Spleen (tissue), 11 donors: ENCODE results near the gene PRR30. TPM values are rescaled to one million over a fixed set of nuclear protein-coding genes. Genes with fewer than 3 reads are reported as not detected.

Source experiments
- DNase-seq: peaks from one replicate; pipeline ENCODE4 v3.0.0-alpha.2; 2020
- H3K27ac ChIP-seq, 8 donors: fragments of 200-600 bp; sonication (generic) in 7 of 8; 1 replicate in 4 of 8; 2 replicates in 4 of 8; pipeline versions ENCODE4 v1.5.0 to v1.8.0; 2016 to 2021; ENCODE audit warnings: inconsistent platforms in 4 of 8, mild to moderate bottlenecking in 4 of 8, moderate library complexity in 1 of 8
- H3K27me3 ChIP-seq, 7 donors: fragments of 200-600 bp; sonication (generic) in 6 of 7; replicated peaks in 1 of 7; 1 replicate in 4 of 7; 2 replicates in 3 of 7; pipeline versions ENCODE4 v1.5.0 to v1.8.0; 2016 to 2021; ENCODE audit warnings: inconsistent platforms in 3 of 7, mild to moderate bottlenecking in 1 of 7
- H3K36me3 ChIP-seq, 6 donors: fragments of 200-600 bp; sonication (generic) in 5 of 6; 1 replicate in 4 of 6; 2 replicates in 2 of 6; pipeline versions ENCODE4 v1.5.0 to v1.8.0; 2016 to 2021; ENCODE audit warnings: inconsistent platforms in 2 of 6
- H3K4me1 ChIP-seq, 6 donors: fragments of 200-600 bp; sonication (generic) in 5 of 6; 1 replicate in 3 of 6; 2 replicates in 3 of 6; pipeline versions ENCODE4 v1.5.0 to v1.8.0; 2016 to 2021; ENCODE audit warnings: inconsistent platforms in 3 of 6
- H3K4me3 ChIP-seq, 8 donors: fragments of 200-600 bp; sonication (generic) in 7 of 8; 1 replicate in 4 of 8; 2 replicates in 4 of 8; pipeline versions ENCODE4 v1.5.0 to v1.8.0; 2016 to 2021; ENCODE audit warnings: inconsistent platforms in 4 of 8, mild to moderate bottlenecking in 4 of 8, moderate library complexity in 2 of 8
- H3K9me3 ChIP-seq, 8 donors: fragments of 200-600 bp; sonication (generic) in 7 of 8; 1 replicate in 4 of 8; 2 replicates in 4 of 8; pipeline versions ENCODE4 v1.5.0 to v1.8.0; 2016 to 2021; ENCODE audit warnings: inconsistent platforms in 4 of 8
- CTCF ChIP-seq, 11 experiments: fragments of 200-600 bp in 7 of 11; fragments of 450-650 bp in 4 of 11; sonication (generic) in 4 of 11; IDR thresholded peaks in 8 of 11; conservative IDR thresholded peaks in 3 of 11; 1 replicate in 7 of 11; 2 replicates in 4 of 11; pipeline versions ENCODE4 v1.4.0 to v1.8.0; 2016 to 2021; ENCODE audit warnings: antibody characterized with exemption in 11 of 11, inconsistent platforms in 4 of 11, mild to moderate bottlenecking in 1 of 11
- POLR2A ChIP-seq, 3 donors: fragments of 450-650 bp; IDR thresholded peaks; one replicate each; pipeline ENCODE4 v1.5.1; 2017; ENCODE audit warnings: antibody characterized with exemption in 3 of 3, mild to moderate bottlenecking in 1 of 3
- POLR2AphosphoS5 ChIP-seq, 3 donors: sonication (generic); formaldehyde crosslinking; IDR thresholded peaks; one replicate each; pipeline ENCODE4 v1.5.1; 2017; ENCODE audit warnings: antibody characterized with exemption in 3 of 3
- WGBS, 5 donors: extraction: QIAGEN DNeasy Blood & Tissue Kit in 3 of 5; methylation state at CpG; one replicate each; pipeline versions ENCODE4 v1.1.5 to v1.1.7; 2013 to 2018; 5-methylcytosine and 5-hydroxymethylcytosine counted together
- intact Hi-C: fragments of 100-400 bp; cut with DNase I; formaldehyde crosslinking; loops from one replicate; pipeline ENCODE4 v1.15.0; 2023; ENCODE audit warnings: low total_unique reads
- polyA plus RNA-seq, 3 donors: library from polyadenylated mRNA; stranded (reverse); fragments of 200-250 nt; gene quantifications; one replicate each; pipeline ENCODE4 v1.2.1, GENCODE V29; 2013
- total RNA-seq, 7 donors: library from RNA; depleted of rRNA in 3 of 7; stranded (reverse); fragments of >200 nt in 3 of 7; fragmentation: NEBNext Ultra II Directional in 4 of 7; extraction: Animal tissue kit (Norgen Biotek cat#: 25700) in 4 of 7; gene quantifications; one replicate each; pipeline versions ENCODE4 v1.1.0 to v1.2.1, GENCODE V29; 2016 to 2021
- donor health status: healthy with polysubstance abuse.
- donor health status: DM: no; HTN: no; CAD: no; lungs with moderate emphysema.
- donor health status: DM: no; HTN: no; CAD: no.
- donor health status: Bipolar disorder and iron deficiency.
- donor health status: healthy.
- donor health status: DM: no; HTN: no; CAD: no.
- donor health status: DM: yes; HTN: yes; CAD: no.

Gene PRR30
- total and polyA plus RNA-seq, 10 donors = not detected

- Histone ChIP-seq H3K27me3 (peaks cover 0 to 38% (median 9%) of the 10 kb centered on the region in 7 donors), H3K9me3 (no peaks in the 10 kb centered on the region), H3K4me3 (no peak overlapping the region), H3K4me1 (peaks cover 0 to 8% (median under 1%) of the 10 kb centered on the region in 6 donors), H3K36me3 (no peaks in the 10 kb centered on the region), H3K27ac (no peak overlapping the region)
- no peak for DNase-seq
- intact Hi-C loops = no loop called here
- TF ChIP-seq POLR2A (IDR thresholded peaks at IDR 0.05) (no peak), CTCF (IDR thresholded peaks at IDR 0.05 in 8 of 11, conservative IDR thresholded peaks at IDR 0.05 in 3 of 11) (no peak), POLR2AphosphoS5 (IDR thresholded peaks at IDR 0.05) (no peak)
- 67 to 73% (median 69%) methylated on average over 8 of the region's 8 CpGs for WGBS, 5 donors
These were observed 36.1 kb upstream of the PRR30 start for GRCh38 chr2:27175330-27175729.

- Histone ChIP-seq H3K4me1 (peaks cover 0 to 12% (median 7%) of the 10 kb centered on the region in 6 donors), H3K4me3 (no peak overlapping the region), H3K27ac (no peak overlapping the region), H3K27me3 (peaks cover 0 to 39% (median 3%) of the 10 kb centered on the region in 7 donors), H3K36me3 (no peaks in the 10 kb centered on the region), H3K9me3 (no peaks in the 10 kb centered on the region)
- TF ChIP-seq POLR2A (IDR thresholded peaks at IDR 0.05) (no peak), CTCF (IDR thresholded peaks at IDR 0.05 in 8 of 11, conservative IDR thresholded peaks at IDR 0.05 in 3 of 11) (no peak), POLR2AphosphoS5 (IDR thresholded peaks at IDR 0.05) (no peak)
- 67 to 85% (median 78%) methylated on average over 6 of the region's 6 CpGs for WGBS, 5 donors
- DNase-seq = no peak
- intact Hi-C loops = no loop called here
These were observed 35.4 kb upstream of the PRR30 start for GRCh38 chr2:27174638-27175037.

GRCh38 chr2:27171351-27171848, 32.2 kb upstream of the PRR30 start:
- intact Hi-C loops = no loop called here
- Histone ChIP-seq H3K36me3 (no peaks in the 10 kb centered on the region), H3K4me3 (no peak overlapping the region), H3K27me3 (peaks cover 0 to 13% (median 0%) of the 10 kb centered on the region in 7 donors), H3K9me3 (no peaks in the 10 kb centered on the region), H3K27ac (no peak overlapping the region), H3K4me1 (peaks cover 0 to 17% (median 9%) of the 10 kb centered on the region in 6 donors)
- no peak for DNase-seq
- TF ChIP-seq CTCF (IDR thresholded peaks at IDR 0.05 in 8 of 11, conservative IDR thresholded peaks at IDR 0.05 in 3 of 11) = no peak
- no peak for TF ChIP-seq POLR2A (IDR thresholded peaks at IDR 0.05)
- no peak for TF ChIP-seq POLR2AphosphoS5 (IDR thresholded peaks at IDR 0.05)
- 78 to 89% (median 81%) methylated on average over 8 of the region's 8 CpGs for WGBS, 5 donors

- intact Hi-C loops = no loop called here
- H3K36me3 ChIP-seq = no peaks in the 10 kb centered on the region
- TF ChIP-seq POLR2AphosphoS5 (IDR thresholded peaks at IDR 0.05) = no peak
- TF ChIP-seq CTCF (IDR thresholded peaks at IDR 0.05 in 8 of 11, conservative IDR thresholded peaks at IDR 0.05 in 3 of 11) = no peak
- no peak for TF ChIP-seq POLR2A (IDR thresholded peaks at IDR 0.05)
- H3K27me3 ChIP-seq = peaks cover 0 to 13% (median 0%) of the 10 kb centered on the region in 7 donors
- peaks cover 0 to 17% (median 9%) of the 10 kb centered on the region in 6 donors for H3K4me1 ChIP-seq
- WGBS, 5 donors = 56 to 79% (median 66%) methylated on average over 6 of the region's 6 CpGs
- H3K4me3 ChIP-seq = no peak overlapping the region
- DNase-seq = no peak
- no peak overlapping the region for H3K27ac ChIP-seq
- no peaks in the 10 kb centered on the region for H3K9me3 ChIP-seq
These were observed 31.5 kb upstream of the PRR30 start for GRCh38 chr2:27170581-27171337.
